PFSK-1 (cell line): ENCODE measurements around the gene F10.

Experiments used
- FOXP2 ChIP-seq: optimal IDR thresholded peaks from 2 replicates; pipeline ENCODE3; 2011; ENCODE audit warnings: borderline replicate concordance, control low read depth, inconsistent platforms; ENCODE audit not compliant: insufficient read depth; ENCODE audit errors: extremely low read length, extremely low read depth
- POLR2AphosphoS5 ChIP-seq: IDR thresholded peaks from 2 replicates; pipeline ENCODE4 v1.6.1; 2012; ENCODE audit warnings: low read depth, mild to moderate bottlenecking, control low read depth, low read length, moderate library complexity
- SIN3A ChIP-seq: IDR thresholded peaks from 2 replicates; pipeline ENCODE4 v1.6.1; 2012; ENCODE audit warnings: mild to moderate bottlenecking, low read length, moderate library complexity, borderline replicate concordance; ENCODE audit not compliant: insufficient read depth
- TAF1 ChIP-seq: IDR thresholded peaks from 2 replicates; pipeline ENCODE4 v1.6.1; 2012; ENCODE audit warnings: low read length, control low read depth, borderline replicate concordance; ENCODE audit not compliant: insufficient read depth
- TF ChIP-seq, protein P1 (sequence below), 2 experiments: IDR thresholded peaks; 2 replicates each; pipeline versions ENCODE4 v1.6.1 to v1.8.0; 2011 to 2012; ENCODE audit warnings: low read depth in 2 of 2, low read length in 2 of 2, control low read depth in 1 of 2, inconsistent platforms in 1 of 2, mild to moderate bottlenecking in 1 of 2, moderate library complexity in 1 of 2; ENCODE audit not compliant: insufficient read depth in 1 of 2

Gene F10

DNA sequence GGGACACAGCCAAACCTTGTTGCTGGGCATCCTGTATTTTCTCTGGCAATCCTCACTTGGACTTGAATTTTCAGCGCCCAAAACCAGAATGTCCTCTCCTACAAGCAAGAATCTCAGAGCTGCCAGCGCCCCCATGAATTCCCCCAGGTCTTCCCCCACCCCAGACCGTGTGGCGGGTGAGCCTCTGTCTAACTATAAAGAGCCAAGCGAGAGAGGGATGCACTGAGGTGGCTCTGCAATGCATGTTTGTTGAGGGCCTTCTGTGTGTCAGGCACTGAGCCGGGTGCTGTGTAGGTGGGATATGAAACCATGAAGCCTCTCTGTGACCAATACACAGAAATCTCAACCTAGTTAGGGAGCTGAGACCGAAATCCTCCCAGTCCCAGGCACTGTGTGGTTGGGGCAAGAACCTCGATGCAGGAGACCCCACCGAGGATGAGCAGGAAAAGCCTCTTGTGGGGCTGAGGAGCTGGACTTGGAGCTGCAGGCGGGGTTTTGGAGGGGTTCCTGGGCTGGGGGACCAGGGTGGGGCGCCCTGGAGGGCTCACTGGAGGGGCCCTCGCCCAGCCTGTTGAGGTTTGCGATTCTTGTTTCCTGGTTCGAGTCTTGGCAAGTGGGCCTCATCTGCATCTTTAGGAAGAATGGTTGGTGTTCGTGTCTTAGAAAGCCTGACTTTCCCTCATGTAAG, 23.5 kb downstream of the F10 start:
- no peak for TF ChIP-seq TAF1
- TF ChIP-seq SIN3A: no peak
- no peak for TF ChIP-seq POLR2AphosphoS5
- TF ChIP-seq FOXP2: no peak
- TF ChIP-seq, protein P1, sequence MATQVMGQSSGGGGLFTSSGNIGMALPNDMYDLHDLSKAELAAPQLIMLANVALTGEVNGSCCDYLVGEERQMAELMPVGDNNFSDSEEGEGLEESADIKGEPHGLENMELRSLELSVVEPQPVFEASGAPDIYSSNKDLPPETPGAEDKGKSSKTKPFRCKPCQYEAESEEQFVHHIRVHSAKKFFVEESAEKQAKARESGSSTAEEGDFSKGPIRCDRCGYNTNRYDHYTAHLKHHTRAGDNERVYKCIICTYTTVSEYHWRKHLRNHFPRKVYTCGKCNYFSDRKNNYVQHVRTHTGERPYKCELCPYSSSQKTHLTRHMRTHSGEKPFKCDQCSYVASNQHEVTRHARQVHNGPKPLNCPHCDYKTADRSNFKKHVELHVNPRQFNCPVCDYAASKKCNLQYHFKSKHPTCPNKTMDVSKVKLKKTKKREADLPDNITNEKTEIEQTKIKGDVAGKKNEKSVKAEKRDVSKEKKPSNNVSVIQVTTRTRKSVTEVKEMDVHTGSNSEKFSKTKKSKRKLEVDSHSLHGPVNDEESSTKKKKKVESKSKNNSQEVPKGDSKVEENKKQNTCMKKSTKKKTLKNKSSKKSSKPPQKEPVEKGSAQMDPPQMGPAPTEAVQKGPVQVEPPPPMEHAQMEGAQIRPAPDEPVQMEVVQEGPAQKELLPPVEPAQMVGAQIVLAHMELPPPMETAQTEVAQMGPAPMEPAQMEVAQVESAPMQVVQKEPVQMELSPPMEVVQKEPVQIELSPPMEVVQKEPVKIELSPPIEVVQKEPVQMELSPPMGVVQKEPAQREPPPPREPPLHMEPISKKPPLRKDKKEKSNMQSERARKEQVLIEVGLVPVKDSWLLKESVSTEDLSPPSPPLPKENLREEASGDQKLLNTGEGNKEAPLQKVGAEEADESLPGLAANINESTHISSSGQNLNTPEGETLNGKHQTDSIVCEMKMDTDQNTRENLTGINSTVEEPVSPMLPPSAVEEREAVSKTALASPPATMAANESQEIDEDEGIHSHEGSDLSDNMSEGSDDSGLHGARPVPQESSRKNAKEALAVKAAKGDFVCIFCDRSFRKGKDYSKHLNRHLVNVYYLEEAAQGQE (IDR thresholded peaks at IDR 0.05; ENCODE audit: insufficient read depth in 1 of 2, low read depth in 2 of 2, low read length in 2 of 2): no peak

DNA sequence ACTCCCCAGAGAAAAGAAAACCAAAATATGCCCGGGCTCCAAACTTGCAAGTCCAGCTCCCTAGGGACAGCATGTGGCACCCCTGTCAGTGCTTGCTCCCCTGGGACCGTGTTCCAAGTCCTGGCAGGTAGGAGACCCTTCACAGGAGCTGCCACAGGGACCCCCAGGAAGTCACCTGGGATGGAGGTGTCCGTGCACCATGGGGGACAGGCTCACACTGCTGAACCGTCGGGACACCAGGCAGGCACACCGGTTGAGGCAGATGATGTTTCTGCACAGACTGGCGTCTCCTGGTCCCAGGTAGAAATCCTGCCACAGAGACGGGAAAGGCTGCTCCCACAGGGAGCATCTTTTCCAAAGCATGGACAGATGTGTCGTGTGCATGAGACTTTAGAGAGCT, 24.2 kb downstream of the F10 start:
- TF ChIP-seq TAF1 (no peak), POLR2AphosphoS5 (no peak), FOXP2 (no peak)

DNA sequence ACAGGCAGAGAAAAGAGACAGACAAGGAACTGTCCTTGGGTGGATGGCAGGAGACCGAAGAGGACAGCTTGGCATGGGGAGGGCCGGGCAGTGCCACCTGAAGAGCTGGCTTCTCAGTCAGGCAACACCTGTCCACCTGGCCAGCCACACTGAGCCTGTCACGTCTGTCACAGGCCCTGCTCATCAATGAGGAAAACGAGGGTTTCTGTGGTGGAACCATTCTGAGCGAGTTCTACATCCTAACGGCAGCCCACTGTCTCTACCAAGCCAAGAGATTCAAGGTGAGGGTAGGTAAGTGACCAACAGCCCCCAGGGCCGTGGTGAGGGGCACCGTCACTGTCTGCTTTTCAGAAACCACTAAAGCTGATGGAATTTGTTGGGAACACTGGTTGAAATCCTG, 24.6 kb downstream of the F10 start:
- TF ChIP-seq, protein P1 (IDR thresholded peaks at IDR 0.05; ENCODE audit: insufficient read depth in 1 of 2, low read depth in 2 of 2, low read length in 2 of 2): no peak
- TF ChIP-seq TAF1 (no peak), POLR2AphosphoS5 (no peak), FOXP2 (no peak), SIN3A (no peak)

DNA sequence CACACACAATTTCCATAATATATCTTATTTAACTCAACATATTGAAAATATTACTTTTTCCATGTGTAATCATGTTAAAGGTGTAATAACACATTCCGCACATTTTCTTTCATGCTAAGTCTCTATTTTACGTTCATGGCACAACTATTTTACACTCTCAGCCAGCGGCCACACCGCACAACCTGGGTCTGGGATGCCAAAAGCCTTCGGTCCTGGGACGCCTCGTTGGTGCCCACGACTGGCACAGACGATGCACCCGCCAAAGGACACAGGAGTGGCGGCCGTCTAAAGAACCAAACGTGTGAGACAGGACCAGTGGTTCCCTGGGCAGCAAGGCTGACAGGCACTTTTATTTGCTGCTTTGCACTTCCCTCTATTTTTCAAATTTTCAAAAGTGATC, 25.8 kb downstream of the F10 start:
- TF ChIP-seq TAF1 (no peak), SIN3A (no peak), POLR2AphosphoS5 (no peak), FOXP2 (no peak)
- TF ChIP-seq, protein P1 (IDR thresholded peaks at IDR 0.05; ENCODE audit: insufficient read depth in 1 of 2, low read depth in 2 of 2, low read length in 2 of 2): no peak

DNA sequence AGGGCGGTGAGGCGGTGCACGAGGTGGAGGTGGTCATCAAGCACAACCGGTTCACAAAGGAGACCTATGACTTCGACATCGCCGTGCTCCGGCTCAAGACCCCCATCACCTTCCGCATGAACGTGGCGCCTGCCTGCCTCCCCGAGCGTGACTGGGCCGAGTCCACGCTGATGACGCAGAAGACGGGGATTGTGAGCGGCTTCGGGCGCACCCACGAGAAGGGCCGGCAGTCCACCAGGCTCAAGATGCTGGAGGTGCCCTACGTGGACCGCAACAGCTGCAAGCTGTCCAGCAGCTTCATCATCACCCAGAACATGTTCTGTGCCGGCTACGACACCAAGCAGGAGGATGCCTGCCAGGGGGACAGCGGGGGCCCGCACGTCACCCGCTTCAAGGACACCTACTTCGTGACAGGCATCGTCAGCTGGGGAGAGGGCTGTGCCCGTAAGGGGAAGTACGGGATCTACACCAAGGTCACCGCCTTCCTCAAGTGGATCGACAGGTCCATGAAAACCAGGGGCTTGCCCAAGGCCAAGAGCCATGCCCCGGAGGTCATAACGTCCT, 26.4 kb downstream of the F10 start:
- no peak for TF ChIP-seq FOXP2
- TF ChIP-seq TAF1: no peak
- no peak for TF ChIP-seq POLR2AphosphoS5
- TF ChIP-seq SIN3A: no peak
- TF ChIP-seq, protein P1 (IDR thresholded peaks at IDR 0.05; ENCODE audit: insufficient read depth in 1 of 2, low read depth in 2 of 2, low read length in 2 of 2): no peak
